Trophoblast cell (in vitro differentiated cells and primary cell): ENCODE results near the gene PARL.

Experiments
- DNase-seq, 2 donors: peaks; one replicate each; pipeline ENCODE4 v3.0.0-alpha.2; 2016
- H2AFZ ChIP-seq: 2 replicates; pipeline ENCODE4 v1.6.1; 2013; ENCODE audit warnings: low read length, moderate library complexity, mild to moderate bottlenecking; ENCODE audit not compliant: insufficient read depth, poor library complexity
- H2AK5ac ChIP-seq: 2 replicates; pipeline ENCODE4 v1.6.1; 2013; ENCODE audit warnings: mild to moderate bottlenecking, low read length
- H2BK120ac ChIP-seq: 2 replicates; pipeline ENCODE4 v1.6.1; 2013; ENCODE audit warnings: low read length, mild to moderate bottlenecking, moderate library complexity; ENCODE audit not compliant: insufficient read depth, poor library complexity
- H2BK12ac ChIP-seq: 2 replicates; pipeline ENCODE4 v1.6.1; 2013; ENCODE audit warnings: mild to moderate bottlenecking, low read length, moderate library complexity
- H2BK5ac ChIP-seq: 2 replicates; pipeline ENCODE4 v1.6.1; 2013; ENCODE audit warnings: low read length, low read depth, moderate library complexity, mild to moderate bottlenecking; ENCODE audit not compliant: poor library complexity
- H3K14ac ChIP-seq: 2 replicates; pipeline ENCODE4 v1.6.1; 2013; ENCODE audit warnings: mild to moderate bottlenecking, low read length
- H3K18ac ChIP-seq: 2 replicates; pipeline ENCODE4 v1.6.1; 2013; ENCODE audit warnings: mild to moderate bottlenecking, low read length
- H3K23ac ChIP-seq: 2 replicates; pipeline ENCODE4 v1.6.1; 2013; ENCODE audit warnings: low read length
- H3K27ac ChIP-seq: 2 replicates; pipeline ENCODE4 v1.5.1; 2013; ENCODE audit warnings: low read depth, mild to moderate bottlenecking, inconsistent platforms, low read length, moderate library complexity
- H3K27me3 ChIP-seq: 2 replicates; pipeline ENCODE4 v1.6.1; 2013; ENCODE audit warnings: inconsistent platforms, mild to moderate bottlenecking, low read length, moderate library complexity; ENCODE audit not compliant: insufficient read depth
- H3K36me3 ChIP-seq, 2 experiments: 1 replicate in 1 of 2; 2 replicates in 1 of 2; pipeline ENCODE4 v1.6.1; 2013; ENCODE audit warnings: low read length in 2 of 2, mild to moderate bottlenecking in 2 of 2, moderate library complexity in 1 of 2; ENCODE audit not compliant: insufficient read depth in 2 of 2, control insufficient read depth in 1 of 2
- H3K4ac ChIP-seq: 2 replicates; pipeline ENCODE4 v1.6.1; 2013; ENCODE audit warnings: low read depth, mild to moderate bottlenecking, low read length, moderate library complexity
- H3K4me1 ChIP-seq, 2 experiments: 1 replicate in 1 of 2; 2 replicates in 1 of 2; pipeline ENCODE4 v1.6.1; 2013; ENCODE audit warnings: low read length in 2 of 2, mild to moderate bottlenecking in 2 of 2, moderate library complexity in 1 of 2; ENCODE audit not compliant: insufficient read depth in 2 of 2, control insufficient read depth in 1 of 2
- H3K4me2 ChIP-seq: 2 replicates; pipeline ENCODE4 v1.6.1; 2013; ENCODE audit warnings: inconsistent platforms, mild to moderate bottlenecking, low read length, moderate library complexity
- H3K4me3 ChIP-seq: 2 replicates; pipeline ENCODE4 v1.5.1; 2013; ENCODE audit warnings: mild to moderate bottlenecking, low read depth, low read length, inconsistent platforms
- H3K79me1 ChIP-seq: one replicate; pipeline ENCODE4 v1.6.1; 2013; ENCODE audit warnings: low read length
- H3K79me2 ChIP-seq: 2 replicates; pipeline ENCODE4 v1.6.1; 2013; ENCODE audit warnings: low read length, mild to moderate bottlenecking; ENCODE audit not compliant: control insufficient read depth, insufficient read depth, poor library complexity
- H3K9ac ChIP-seq: 2 replicates; pipeline ENCODE4 v1.6.1; 2013; ENCODE audit warnings: mild to moderate bottlenecking, low read length
- H3K9me3 ChIP-seq: 2 replicates; pipeline ENCODE4 v1.6.1; 2013; ENCODE audit warnings: low read depth, mild to moderate bottlenecking, control low read depth, inconsistent platforms, low read length; ENCODE audit not compliant: insufficient read depth
- H4K12ac ChIP-seq: 2 replicates; pipeline ENCODE4 v1.6.1; 2013; ENCODE audit warnings: low read depth, mild to moderate bottlenecking, low read length, moderate library complexity
- H4K8ac ChIP-seq: 2 replicates; pipeline ENCODE4 v1.6.1; 2013; ENCODE audit warnings: low read depth, mild to moderate bottlenecking, low read length, moderate library complexity
- H4K91ac ChIP-seq: one replicate; pipeline ENCODE4 v1.6.1; 2013; ENCODE audit warnings: low read depth, mild to moderate bottlenecking, low read length, moderate library complexity
- WGBS: extraction: QIAGEN DNeasy Blood & Tissue Kit; methylation state at CpG from one replicate; pipeline ENCODE4 v1.1.7; 2013; ENCODE audit warnings: missing lambda C conversion rate; ENCODE audit not compliant: insufficient read length, insufficient coverage; ENCODE audit errors: extremely low coverage; 5-methylcytosine and 5-hydroxymethylcytosine counted together

The PARL gene

GRCh38 chr3:183819831-183820230 is 64.8 kb downstream of the PARL start:
- no peak overlapping the region for H4K12ac ChIP-seq
- no peak overlapping the region for H2BK12ac ChIP-seq
- no peak overlapping the region for H2BK120ac ChIP-seq
- H3K4me2 ChIP-seq = no peak overlapping the region
- no peaks in the 10 kb centered on the region for H3K79me2 ChIP-seq
- H3K27ac ChIP-seq = no peak overlapping the region
- H4K91ac ChIP-seq = no peak overlapping the region
- H3K4ac ChIP-seq = no peak overlapping the region
- DNase-seq = no peak
- peaks cover 8 to 24% of the 10 kb centered on the region in 2 experiments for H3K36me3 ChIP-seq
- no peak overlapping the region for H3K23ac ChIP-seq
- H2AK5ac ChIP-seq = no peak overlapping the region
- H2BK5ac ChIP-seq = no peak overlapping the region
- H3K18ac ChIP-seq = no peak overlapping the region
- no peak overlapping the region for H2AFZ ChIP-seq
- H3K14ac ChIP-seq = no peak overlapping the region
- H4K8ac ChIP-seq = no peak overlapping the region
- no peak overlapping the region for H3K9ac ChIP-seq
- no peaks in the 10 kb centered on the region for H3K9me3 ChIP-seq
- no peak overlapping the region for H3K4me3 ChIP-seq
- H3K4me1 ChIP-seq = peaks cover 6 to 8% of the 10 kb centered on the region in 2 experiments
- H3K27me3 ChIP-seq = no peaks in the 10 kb centered on the region
- H3K79me1 ChIP-seq = no peaks in the 10 kb centered on the region
- no CpG with 5 or more reads among the region's 6 CpGs for WGBS

- no CpG with 5 or more reads among the region's 25 CpGs for WGBS
- Histone ChIP-seq H3K36me3 (peaks cover 8 to 24% of the 10 kb centered on the region in 2 experiments), H2AFZ (no peak overlapping the region)
These were observed 65.7 kb downstream of the PARL start for GRCh38 chr3:183818706-183819624.

GRCh38 chr3:183818041-183818620 is 66.5 kb downstream of the PARL start:
- Histone ChIP-seq H3K79me1 (no peaks in the 10 kb centered on the region), H3K36me3 (peaks cover 8 to 24% of the 10 kb centered on the region in 2 experiments), H3K9ac (no peak overlapping the region), H3K27me3 (no peaks in the 10 kb centered on the region), H4K91ac (no peak overlapping the region), H3K4me2 (no peak overlapping the region), H4K8ac (no peak overlapping the region), H3K9me3 (no peaks in the 10 kb centered on the region), H3K27ac (no peak overlapping the region), H3K4me1 (peaks cover 3 to 6% of the 10 kb centered on the region in 2 experiments), H3K18ac (no peak overlapping the region), H2BK120ac (no peak overlapping the region), H3K4ac (no peak overlapping the region), H3K23ac (no peak overlapping the region), H2BK5ac (no peak overlapping the region), H2BK12ac (no peak overlapping the region), H3K14ac (no peak overlapping the region), H3K79me2 (no peaks in the 10 kb centered on the region), H4K12ac (no peak overlapping the region), H2AK5ac (no peak overlapping the region), H2AFZ (no peak overlapping the region), H3K4me3 (no peak overlapping the region)
- no peak for DNase-seq
- no CpG with 5 or more reads among the region's 14 CpGs for WGBS

More at GRCh38 chr3:183818706-183819624, 65.7 kb downstream of the PARL start:
- H3K18ac ChIP-seq = no peak overlapping the region
- H2BK5ac ChIP-seq = no peak overlapping the region
- no peak overlapping the region for H3K9ac ChIP-seq
- H3K14ac ChIP-seq = no peak overlapping the region
- no peaks in the 10 kb centered on the region for H3K79me1 ChIP-seq
- H2BK120ac ChIP-seq = no peak overlapping the region
- H3K4ac ChIP-seq = no peak overlapping the region
- no peak overlapping the region for H3K27ac ChIP-seq
- H3K9me3 ChIP-seq = no peaks in the 10 kb centered on the region
- H4K8ac ChIP-seq = no peak overlapping the region
- H3K4me1 ChIP-seq = peaks cover 3 to 6% of the 10 kb centered on the region in 2 experiments
- no peaks in the 10 kb centered on the region for H3K79me2 ChIP-seq
- H3K23ac ChIP-seq = no peak overlapping the region
- no peak overlapping the region for H3K4me2 ChIP-seq
- no peak for DNase-seq
- H3K4me3 ChIP-seq = no peak overlapping the region
- H2AK5ac ChIP-seq = no peak overlapping the region
- no peak overlapping the region for H2BK12ac ChIP-seq
- H4K12ac ChIP-seq = no peak overlapping the region
- H4K91ac ChIP-seq = no peak overlapping the region
- H3K27me3 ChIP-seq = no peaks in the 10 kb centered on the region

GRCh38 chr3:183817639-183818038 is 67.0 kb downstream of the PARL start:
- no peak overlapping the region for H4K12ac ChIP-seq
- H3K27me3 ChIP-seq = no peaks in the 10 kb centered on the region
- H3K4ac ChIP-seq = no peak overlapping the region
- H3K79me2 ChIP-seq = no peaks in the 10 kb centered on the region
- peaks cover 8 to 26% of the 10 kb centered on the region in 2 experiments for H3K36me3 ChIP-seq
- no peak overlapping the region for H3K14ac ChIP-seq
- H3K4me1 ChIP-seq = peaks cover 2 to 3% of the 10 kb centered on the region in 2 experiments
- H2AFZ ChIP-seq = no peak overlapping the region
- no peak overlapping the region for H2BK120ac ChIP-seq
- no peak overlapping the region for H2BK12ac ChIP-seq
- no peak overlapping the region for H4K91ac ChIP-seq
- no peak overlapping the region for H3K23ac ChIP-seq
- WGBS = no CpG with 5 or more reads among the region's 9 CpGs
- H3K79me1 ChIP-seq = no peaks in the 10 kb centered on the region
- H3K18ac ChIP-seq = no peak overlapping the region
- DNase-seq = no peak
- no peak overlapping the region for H2BK5ac ChIP-seq
- no peak overlapping the region for H3K27ac ChIP-seq
- H4K8ac ChIP-seq = no peak overlapping the region
- H2AK5ac ChIP-seq = no peak overlapping the region
- no peak overlapping the region for H3K9ac ChIP-seq
- H3K9me3 ChIP-seq = no peaks in the 10 kb centered on the region
- H3K4me3 ChIP-seq = no peak overlapping the region
- no peak overlapping the region for H3K4me2 ChIP-seq
